Activated T-cell treated with anti-CD3 and anti-CD28 coated beads, Interleukin-2, amount 50 U/mL, for 72 hours (primary cell): Measurements from ENCODE around the gene TMEM8B. TPM values are rescaled to one million over a fixed set of nuclear protein-coding genes. Genes with fewer than 3 reads are reported as not detected.

Experiments
- ATAC-seq, 2 donors: fragments of 150-1000 bp; cut with Tn5 transposase; replicated peaks in 1 of 2; 2 replicates each; pipeline ENCODE4 v1.10.0; 2021; ENCODE audit warnings: moderate library complexity in 2 of 2, mild to moderate bottlenecking in 1 of 2
- DNase-seq, 2 donors: peaks; one replicate each; pipeline ENCODE4 v3.0.0; 2021 to 2022; ENCODE audit warnings: mixed read lengths in 1 of 2
- H3K27ac Mint-ChIP-seq: one replicate; pipeline ENCODE4 v1.8.0; 2022; ENCODE audit warnings: mild to moderate bottlenecking, moderate library complexity, mixed read lengths
- H3K27me3 Mint-ChIP-seq: one replicate; pipeline ENCODE4 v1.8.0; 2022; ENCODE audit warnings: low read depth, mixed read lengths
- H3K36me3 Mint-ChIP-seq, 2 donors: one replicate each; pipeline ENCODE4 v1.8.0; 2022; ENCODE audit warnings: mixed read lengths in 2 of 2, mild to moderate bottlenecking in 1 of 2; ENCODE audit not compliant: insufficient read depth in 2 of 2
- H3K4me1 Mint-ChIP-seq: one replicate; pipeline ENCODE4 v1.8.0; 2022; ENCODE audit warnings: low read depth, mixed read lengths
- H3K4me3 Mint-ChIP-seq, 2 donors: one replicate each; pipeline ENCODE4 v1.8.0; 2022; ENCODE audit warnings: mild to moderate bottlenecking in 2 of 2, mixed read lengths in 2 of 2, moderate library complexity in 2 of 2
- H3K9me3 Mint-ChIP-seq, 2 donors: one replicate each; pipeline ENCODE4 v1.8.0; 2022; ENCODE audit warnings: mixed read lengths in 2 of 2
- total RNA-seq, 2 donors: library from RNA; stranded (reverse); gene quantifications; one replicate each; pipeline ENCODE4 v1.2.3, GENCODE V29; 2022

The TMEM8B gene, protein sequence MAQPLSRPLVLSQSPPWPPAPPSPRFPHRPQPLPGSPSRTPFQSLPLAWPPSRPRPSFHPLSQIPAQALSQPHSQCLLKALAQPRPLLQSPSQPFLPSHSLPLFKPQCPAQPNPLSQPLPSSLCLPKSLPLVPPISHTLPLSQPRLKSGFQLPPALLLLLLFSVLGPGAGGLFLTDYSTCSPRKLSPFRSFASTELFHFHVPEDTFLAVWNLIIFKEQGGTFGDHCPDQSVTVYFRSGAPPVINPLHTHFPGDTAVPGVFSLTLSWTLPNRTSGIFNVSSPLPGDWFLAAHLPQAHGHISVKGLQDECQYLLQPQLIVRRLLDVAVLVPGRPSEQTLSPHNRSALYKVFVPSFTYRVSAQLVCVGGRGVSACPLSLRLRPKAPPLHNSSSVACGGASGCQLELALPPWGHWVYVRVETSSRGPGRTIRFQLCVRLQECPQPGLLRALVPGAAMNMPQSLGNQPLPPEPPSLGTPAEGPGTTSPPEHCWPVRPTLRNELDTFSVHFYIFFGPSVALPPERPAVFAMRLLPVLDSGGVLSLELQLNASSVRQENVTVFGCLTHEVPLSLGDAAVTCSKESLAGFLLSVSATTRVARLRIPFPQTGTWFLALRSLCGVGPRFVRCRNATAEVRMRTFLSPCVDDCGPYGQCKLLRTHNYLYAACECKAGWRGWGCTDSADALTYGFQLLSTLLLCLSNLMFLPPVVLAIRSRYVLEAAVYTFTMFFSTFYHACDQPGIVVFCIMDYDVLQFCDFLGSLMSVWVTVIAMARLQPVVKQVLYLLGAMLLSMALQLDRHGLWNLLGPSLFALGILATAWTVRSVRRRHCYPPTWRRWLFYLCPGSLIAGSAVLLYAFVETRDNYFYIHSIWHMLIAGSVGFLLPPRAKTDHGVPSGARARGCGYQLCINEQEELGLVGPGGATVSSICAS
- 1 to 10 TPM; 8.4 to 9.1 TPM for total RNA-seq

DNA sequence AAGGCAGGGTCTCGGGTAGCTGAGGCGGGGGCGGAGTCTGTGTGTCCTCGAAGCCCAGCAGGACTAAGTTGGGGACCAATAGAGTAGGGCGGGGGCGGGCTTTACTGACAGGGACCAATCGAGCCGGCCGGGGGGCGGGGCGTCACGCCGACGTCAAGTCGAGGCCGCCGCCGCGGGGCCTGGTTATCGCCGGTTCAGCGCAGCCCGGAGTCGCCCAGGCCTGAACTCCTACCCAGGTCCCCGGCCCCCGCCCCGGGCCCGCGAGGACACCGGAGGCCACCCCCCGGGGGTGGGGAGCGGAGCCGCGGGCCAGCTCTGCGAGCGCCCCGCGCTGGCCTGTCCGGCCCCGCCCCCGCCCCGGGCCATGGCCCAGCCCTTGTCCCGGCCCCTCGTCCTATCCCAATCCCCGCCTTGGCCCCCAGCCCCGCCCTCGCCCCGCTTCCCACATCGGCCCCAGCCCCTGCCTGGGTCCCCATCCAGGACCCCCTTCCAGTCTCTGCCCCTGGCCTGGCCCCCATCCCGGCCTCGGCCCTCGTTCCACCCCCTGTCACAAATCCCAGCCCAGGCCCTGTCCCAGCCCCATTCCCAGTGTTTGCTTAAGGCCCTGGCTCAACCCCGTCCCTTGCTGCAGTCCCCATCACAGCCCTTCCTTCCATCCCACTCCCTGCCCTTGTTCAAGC is at the start of gene TMEM8B:
TMEM8B (plus strand) TSS at position 145 of the 680 bp plus-strand sequence; CDS start at position 365, 220 bp downstream.
- H3K27ac Mint-ChIP-seq: peak within 1 kb of the TSS; percentile 45
- peaks cover 10% of the 10 kb centered on the region for H3K27me3 Mint-ChIP-seq
- peaks cover 43% of the 10 kb centered on the region for H3K4me1 Mint-ChIP-seq
- DNase-seq (peak; percentile 93 to 94), ATAC-seq (peak; percentile 93)
- peak within 1 kb of the TSS; percentile 92 to 99 for H3K4me3 Mint-ChIP-seq
- no peaks in the 10 kb centered on the region for H3K36me3 Mint-ChIP-seq
- H3K9me3 Mint-ChIP-seq: no peaks in the 10 kb centered on the region

DNA sequence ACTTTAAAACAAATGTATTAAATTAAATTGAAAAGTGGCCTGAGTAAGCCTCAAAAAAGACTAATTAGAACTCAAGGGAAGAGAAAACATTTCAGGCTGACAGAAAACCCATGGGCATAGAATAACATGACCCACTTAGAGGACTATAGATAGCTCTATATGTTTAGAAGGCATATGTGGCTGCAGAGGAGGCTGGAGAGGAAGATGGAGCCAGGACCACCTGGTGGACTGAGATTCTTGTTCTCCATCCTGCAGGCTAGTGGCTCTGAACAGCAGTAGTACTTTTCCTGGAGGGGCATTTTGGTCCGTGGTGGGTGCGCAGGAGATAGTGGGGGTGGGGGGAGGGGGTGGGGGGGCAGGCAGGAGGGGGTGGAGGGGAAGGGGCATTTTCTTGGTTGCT is 48.0 kb upstream of the TMEM8B start:
- ATAC-seq (no peak), DNase-seq (no peak)
- H3K36me3 Mint-ChIP-seq: peaks cover 0 to 7% of the 10 kb centered on the region in 2 donors
- H3K27me3 Mint-ChIP-seq: no peaks in the 10 kb centered on the region
- no peaks in the 10 kb centered on the region for H3K4me1 Mint-ChIP-seq
- no peaks in the 10 kb centered on the region for H3K9me3 Mint-ChIP-seq
- H3K4me3 Mint-ChIP-seq: no peak overlapping the region
- H3K27ac Mint-ChIP-seq: no peak overlapping the region

DNA sequence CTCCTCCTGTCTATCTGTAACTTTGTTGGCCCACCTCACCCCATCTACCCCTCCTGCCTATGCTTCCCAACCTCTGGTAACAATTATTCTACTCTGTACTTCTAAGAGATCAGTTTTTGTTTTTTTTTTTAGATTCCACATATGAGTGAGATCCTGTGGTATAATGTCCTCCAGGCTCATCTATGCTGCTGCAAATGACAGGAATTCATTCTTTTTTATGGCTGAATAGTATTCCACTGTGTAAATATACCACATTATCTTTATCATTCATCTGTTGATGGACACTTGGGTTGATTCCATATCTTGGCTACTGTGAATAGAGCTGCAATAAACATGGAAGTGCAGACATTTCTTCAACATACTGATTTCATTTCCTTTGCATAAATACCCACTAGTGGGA is 45.6 kb upstream of the TMEM8B start:
- Mint-ChIP-seq H3K27me3 (no peaks in the 10 kb centered on the region), H3K36me3 (peaks cover 0 to 10% of the 10 kb centered on the region in 2 donors), H3K9me3 (no peaks in the 10 kb centered on the region), H3K4me3 (no peak overlapping the region), H3K27ac (no peak overlapping the region), H3K4me1 (no peaks in the 10 kb centered on the region)
- no peak for DNase-seq
- ATAC-seq: no peak

DNA sequence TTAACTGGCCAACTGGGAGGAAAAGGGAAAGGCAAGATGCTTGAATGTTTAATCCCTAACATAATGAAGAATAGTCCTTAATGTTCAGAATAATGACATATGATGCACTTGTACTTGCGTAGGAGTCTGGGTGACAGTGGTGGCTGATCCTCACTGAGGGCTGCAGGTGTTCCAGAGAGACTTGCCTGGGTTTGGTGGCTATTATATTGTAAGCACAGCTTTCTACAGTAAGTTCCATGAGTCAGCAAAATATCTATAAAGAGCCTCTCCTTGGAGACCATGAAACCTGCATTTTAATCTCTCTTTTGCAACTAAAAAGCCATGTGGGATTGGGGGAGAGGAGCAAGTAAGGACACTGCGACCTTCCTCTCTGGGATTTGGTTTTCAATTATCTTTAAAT is 39.5 kb upstream of the TMEM8B start:
- Mint-ChIP-seq H3K4me1 (no peaks in the 10 kb centered on the region), H3K36me3 (peaks cover 0 to 3% of the 10 kb centered on the region in 2 donors), H3K4me3 (no peak overlapping the region), H3K27ac (no peak overlapping the region), H3K27me3 (no peaks in the 10 kb centered on the region), H3K9me3 (no peaks in the 10 kb centered on the region)
- DNase-seq (no peak), ATAC-seq (no peak)

DNA sequence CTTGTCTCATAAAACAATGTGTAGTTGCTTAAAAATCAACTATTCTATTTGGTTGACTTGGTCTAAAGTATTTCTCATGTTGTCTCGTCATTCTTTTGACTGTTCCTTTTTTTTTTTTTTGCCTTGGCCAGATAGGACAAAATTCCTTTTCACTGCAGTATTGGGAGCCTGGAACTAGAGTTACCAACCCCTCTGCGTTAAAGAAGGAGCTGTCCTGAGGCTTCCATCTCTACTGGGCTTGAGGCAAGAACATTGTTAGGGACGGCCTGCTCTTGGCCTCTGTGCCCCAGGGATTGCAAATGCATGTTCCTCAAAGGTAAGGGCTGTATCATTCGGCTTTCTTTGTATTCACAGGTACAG is 39.0 kb upstream of the TMEM8B start:
- Mint-ChIP-seq H3K9me3 (no peaks in the 10 kb centered on the region), H3K4me1 (no peaks in the 10 kb centered on the region), H3K27me3 (no peaks in the 10 kb centered on the region), H3K4me3 (no peak overlapping the region), H3K27ac (no peak overlapping the region), H3K36me3 (peaks cover 0 to 3% of the 10 kb centered on the region in 2 donors)
- DNase-seq: no peak
- ATAC-seq: peak in 1 of 2 donors; percentile 19

DNA sequence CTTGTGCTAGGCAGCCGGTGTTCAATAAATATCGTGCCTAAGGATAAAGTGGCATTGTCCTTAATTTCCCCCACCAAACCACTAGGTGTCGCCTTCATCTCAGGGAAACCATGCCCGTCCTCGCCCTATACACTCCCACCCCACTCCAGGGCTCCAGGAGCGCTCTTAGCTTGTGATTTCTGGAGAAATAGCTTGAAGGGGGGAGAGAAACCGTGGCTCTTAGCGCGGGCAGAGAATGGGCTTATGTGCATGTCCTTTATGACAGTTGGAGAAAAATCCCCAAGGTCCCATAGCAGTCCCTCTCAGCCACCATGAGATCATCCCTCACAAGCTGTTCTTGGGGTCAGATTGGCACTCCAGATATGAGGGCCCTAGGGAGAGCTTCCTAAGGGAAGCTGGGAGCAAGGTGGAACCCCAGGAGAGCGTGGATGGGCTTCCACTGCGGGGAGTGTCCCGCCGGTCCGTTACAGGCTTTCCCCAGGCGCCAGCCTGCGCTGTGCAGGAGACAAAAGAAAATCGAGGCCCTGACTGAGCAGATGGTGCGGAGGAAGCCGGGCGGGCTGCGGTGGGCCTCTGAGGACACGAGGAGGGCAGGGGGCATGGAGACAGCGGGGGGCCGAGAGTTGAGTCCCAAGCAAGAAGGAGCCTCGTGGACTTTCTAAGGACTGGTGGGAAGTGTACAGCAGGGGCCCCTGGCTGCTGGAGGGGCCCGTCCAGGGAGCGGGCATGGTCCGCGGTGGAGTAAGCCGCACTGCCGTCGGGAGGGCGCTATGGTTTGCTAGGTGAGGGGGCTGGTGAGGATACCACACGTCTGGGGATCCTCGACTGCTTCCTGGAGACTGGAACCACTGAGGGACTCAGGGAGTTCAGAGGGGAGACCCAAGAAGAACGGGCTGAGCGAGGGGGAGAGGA is 38.4 kb upstream of the TMEM8B start:
- Mint-ChIP-seq H3K4me1 (no peaks in the 10 kb centered on the region), H3K27ac (no peak overlapping the region), H3K4me3 (no peak overlapping the region), H3K9me3 (no peaks in the 10 kb centered on the region), H3K27me3 (no peaks in the 10 kb centered on the region), H3K36me3 (peaks cover 0 to 3% of the 10 kb centered on the region in 2 donors)
- DNase-seq (peak; percentile 54 to 63), ATAC-seq (peak; percentile 82 to 84)

DNA sequence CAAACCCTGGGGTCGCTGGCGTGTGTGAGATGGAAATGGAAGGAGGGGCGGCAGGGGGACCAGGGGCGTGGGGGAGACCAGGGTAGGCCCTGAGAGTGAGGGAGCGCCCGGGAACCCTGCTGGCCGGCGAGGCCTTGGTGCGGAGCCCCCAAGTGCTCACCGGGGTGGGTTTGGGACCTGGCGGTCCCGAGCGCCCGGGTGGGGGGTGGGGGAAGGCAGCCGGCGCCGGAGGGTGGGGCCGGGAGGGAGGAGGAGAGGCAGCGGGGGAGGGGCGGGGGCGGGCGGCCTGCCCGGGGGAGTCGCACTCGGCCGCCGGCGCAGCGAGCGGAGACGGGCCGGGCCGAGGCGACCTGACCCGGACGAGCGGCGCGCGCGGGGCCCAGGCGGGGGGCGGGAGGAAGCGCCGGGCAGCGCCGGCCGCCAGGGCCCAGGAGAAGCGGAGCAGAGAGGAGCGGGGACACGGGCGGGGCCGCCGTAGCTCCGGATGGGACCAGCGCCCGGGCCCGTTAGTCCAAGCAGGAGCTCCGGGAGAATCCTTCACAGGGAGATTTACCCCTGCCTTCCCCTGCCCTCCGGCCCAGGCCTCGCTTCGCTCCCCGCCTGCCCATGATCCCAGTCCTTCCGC is 37.6 kb upstream of the TMEM8B start, which contains the start of gene NPR2:
NPR2 (plus strand) TSS at position 295 of the 625 bp plus-strand sequence. CDS start 818 bp downstream, outside the sequence.
- H3K4me1 Mint-ChIP-seq: no peaks in the 10 kb centered on the region
- no peak for ATAC-seq
- no peak within 1 kb of the TSS for H3K4me3 Mint-ChIP-seq
- H3K27ac Mint-ChIP-seq: no peak within 1 kb of the TSS
- no peaks in the 10 kb centered on the region for H3K27me3 Mint-ChIP-seq
- no peaks in the 10 kb centered on the region for H3K36me3 Mint-ChIP-seq
- no peaks in the 10 kb centered on the region for H3K9me3 Mint-ChIP-seq
- no peak for DNase-seq

DNA sequence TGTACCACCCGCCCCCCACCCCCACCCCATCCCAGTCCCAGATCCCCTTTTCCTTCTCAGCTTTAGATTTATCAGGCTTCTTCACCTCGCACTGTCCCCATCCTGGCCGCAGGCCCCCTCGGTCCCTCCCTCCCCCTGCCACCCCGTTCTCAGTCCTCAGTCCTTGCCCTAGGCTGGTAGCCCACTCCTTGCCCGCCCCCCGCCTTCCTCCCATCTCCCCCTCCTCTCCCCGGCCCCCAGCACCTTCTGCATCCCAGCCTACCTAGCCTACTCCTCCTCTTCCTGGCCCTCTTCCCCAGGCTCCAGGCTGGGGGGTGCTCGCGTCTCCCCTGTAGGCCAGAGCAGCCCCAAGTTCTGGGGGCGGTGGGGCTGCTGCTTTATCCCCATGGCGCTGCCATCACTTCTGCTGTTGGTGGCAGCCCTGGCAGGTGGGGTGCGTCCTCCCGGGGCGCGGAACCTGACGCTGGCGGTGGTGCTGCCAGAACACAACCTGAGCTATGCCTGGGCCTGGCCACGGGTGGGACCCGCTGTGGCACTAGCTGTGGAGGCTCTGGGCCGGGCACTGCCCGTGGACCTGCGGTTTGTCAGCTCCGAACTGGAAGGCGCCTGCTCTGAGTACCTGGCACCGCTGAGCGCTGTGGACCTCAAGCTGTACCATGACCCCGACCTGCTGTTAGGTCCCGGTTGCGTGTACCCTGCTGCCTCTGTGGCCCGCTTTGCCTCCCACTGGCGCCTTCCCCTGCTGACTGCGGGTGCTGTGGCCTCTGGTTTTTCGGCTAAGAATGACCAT is 36.8 kb upstream of the TMEM8B start:
- peaks cover 5% of the 10 kb centered on the region for H3K4me1 Mint-ChIP-seq
- ATAC-seq (no peak), DNase-seq (no peak)
- H3K27me3 Mint-ChIP-seq: no peaks in the 10 kb centered on the region
- no peak overlapping the region for H3K27ac Mint-ChIP-seq
- no peaks in the 10 kb centered on the region for H3K9me3 Mint-ChIP-seq
- H3K4me3 Mint-ChIP-seq: no peak overlapping the region
- H3K36me3 Mint-ChIP-seq: no peaks in the 10 kb centered on the region

DNA sequence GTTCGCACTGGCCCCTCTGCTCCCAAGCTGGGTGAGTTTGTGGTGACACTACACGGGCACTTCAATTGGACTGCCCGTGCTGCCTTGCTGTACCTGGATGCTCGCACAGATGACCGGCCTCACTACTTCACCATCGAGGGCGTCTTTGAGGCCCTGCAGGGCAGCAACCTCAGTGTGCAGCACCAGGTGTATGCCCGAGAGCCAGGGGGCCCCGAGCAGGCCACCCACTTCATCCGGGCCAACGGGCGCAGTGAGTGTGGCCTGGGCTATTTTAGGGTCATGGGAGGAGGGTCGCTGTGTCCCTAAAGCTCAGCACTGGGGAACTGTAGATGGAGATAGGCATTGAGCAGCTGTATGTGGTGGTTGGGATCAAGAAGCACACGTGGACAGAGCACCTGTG is 36.2 kb upstream of the TMEM8B start:
- Mint-ChIP-seq H3K36me3 (no peaks in the 10 kb centered on the region), H3K4me3 (no peak overlapping the region), H3K27me3 (no peaks in the 10 kb centered on the region), H3K27ac (no peak overlapping the region), H3K4me1 (peaks cover 11% of the 10 kb centered on the region), H3K9me3 (no peaks in the 10 kb centered on the region)
- no peak for ATAC-seq
- DNase-seq: no peak

DNA sequence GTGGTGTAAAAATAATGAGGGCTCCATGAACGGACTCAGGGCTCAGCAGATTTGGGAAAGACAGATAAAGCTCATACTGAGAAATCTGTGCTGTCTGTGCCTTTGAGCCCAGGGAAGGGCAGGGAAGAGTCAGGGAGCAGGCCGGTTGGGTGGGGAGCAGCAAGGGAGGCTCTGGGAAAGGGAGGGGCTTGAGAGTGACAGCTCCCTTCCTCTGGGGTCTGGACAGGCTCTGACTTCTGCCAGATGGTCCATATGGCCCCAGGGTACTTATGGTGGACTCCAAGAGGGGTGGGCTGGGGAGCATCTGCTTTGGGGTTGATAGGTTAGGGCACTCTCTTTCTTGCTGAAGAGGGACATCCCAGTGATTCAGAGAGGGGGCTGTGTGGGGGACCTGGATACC is 35.6 kb upstream of the TMEM8B start:
- Mint-ChIP-seq H3K36me3 (no peaks in the 10 kb centered on the region), H3K4me3 (no peak overlapping the region), H3K27me3 (no peaks in the 10 kb centered on the region), H3K9me3 (no peaks in the 10 kb centered on the region), H3K27ac (no peak overlapping the region), H3K4me1 (peaks cover 17% of the 10 kb centered on the region)
- no peak for ATAC-seq
- DNase-seq: no peak

DNA sequence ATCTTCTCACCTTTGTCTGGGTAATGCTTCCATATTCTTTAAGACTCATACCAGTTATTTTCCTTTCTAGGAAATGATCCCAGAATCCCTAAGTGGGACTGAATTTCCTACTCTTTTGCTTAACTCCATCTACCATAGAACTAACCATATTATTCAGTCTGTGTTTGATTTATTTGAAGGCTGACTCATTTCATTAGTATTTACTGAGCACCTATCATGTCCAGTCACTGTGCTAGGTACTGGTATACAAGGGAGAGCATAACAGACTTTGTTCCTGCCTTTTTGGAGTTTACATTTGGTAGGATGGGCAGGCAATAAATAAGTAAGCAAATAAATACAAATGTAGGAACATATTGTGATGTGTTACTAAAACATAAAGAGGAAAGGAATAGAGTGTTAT is 33.3 kb upstream of the TMEM8B start:
- peaks cover 24% of the 10 kb centered on the region for H3K4me1 Mint-ChIP-seq
- no peaks in the 10 kb centered on the region for H3K36me3 Mint-ChIP-seq
- DNase-seq: no peak
- H3K27ac Mint-ChIP-seq: no peak overlapping the region
- no peaks in the 10 kb centered on the region for H3K9me3 Mint-ChIP-seq
- no peaks in the 10 kb centered on the region for H3K27me3 Mint-ChIP-seq
- no peak for ATAC-seq
- H3K4me3 Mint-ChIP-seq: no peak overlapping the region
